ENCODE results near the gene CEACAM5.

- TF ChIP-seq ZNF121 (tag by site-specific recombination; IDR thresholded peaks at IDR 0.05) (no peak), CTCF (tag by site-specific recombination; IDR thresholded peaks at IDR 0.05) (peak; percentile 62), ZNF510 (tag by site-specific recombination; IDR thresholded peaks at IDR 0.05; ENCODE audit: insufficient replicate concordance) (no peak), ZNF23 (tag by site-specific recombination; IDR thresholded peaks at IDR 0.05; ENCODE audit: borderline replicate concordance) (no peak), ZNF341 (tag by site-specific recombination; IDR thresholded peaks at IDR 0.05; ENCODE audit: low read depth) (no peak), ZNF660 (tag by site-specific recombination; IDR thresholded peaks at IDR 0.05) (no peak)
- TF ChIP-seq, protein P1, sequence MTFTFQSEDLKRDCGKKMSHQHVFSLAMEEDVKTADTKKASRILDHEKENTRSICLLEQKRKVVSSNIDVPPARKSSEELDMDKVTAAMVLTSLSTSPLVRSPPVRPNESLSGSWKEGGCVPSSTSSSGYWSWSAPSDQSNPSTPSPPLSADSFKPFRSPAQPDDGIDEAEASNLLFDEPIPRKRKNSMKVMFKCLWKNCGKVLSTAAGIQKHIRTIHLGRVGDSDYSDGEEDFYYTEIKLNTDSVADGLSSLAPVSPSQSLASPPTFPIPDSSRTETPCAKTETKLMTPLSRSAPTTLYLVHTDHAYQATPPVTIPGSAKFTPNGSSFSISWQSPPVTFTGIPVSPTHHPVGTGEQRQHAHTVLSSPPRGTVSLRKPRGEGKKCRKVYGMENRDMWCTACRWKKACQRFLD (tag by site-specific recombination; IDR thresholded peaks at IDR 0.05), result no peak
These were observed 6.9 kb upstream of the CEACAM5 start for GRCh38 chr19:41701401-41702075.

All from HEK293 (cell line).